ENCODE data around the gene TRUB2. TPM values are rescaled to one million over a fixed set of nuclear protein-coding genes. Genes with fewer than 3 reads are reported as not detected.

TRUB2 gene
- total RNA-seq, 2 experiments from 2014 or later = 29.7 to 30.3 TPM

GRCh38 chr9:128304136-128304970 lies 17.9 kb downstream of the TRUB2 start:
- H3K9me2 ChIP-seq (ENCODE audit: insufficient read depth, low read length) = no peaks in the 10 kb centered on the region
- H3K4me2 ChIP-seq (ENCODE audit: low read length) = no peak overlapping the region
- no peaks in the 10 kb centered on the region for H3K4me1 ChIP-seq (ENCODE audit: insufficient read depth, low read length, poor library complexity, severe bottlenecking)
- POLR2A ChIA-PET = interaction anchor here (1.3 kb wide), 1 partner anchor 29 kb away, joined by 3 read pairs; the partner anchor contains the start of genes GOLGA2 and SWI5
- H3K9me3 ChIP-seq (ENCODE audit: low read length) = no peaks in the 10 kb centered on the region
- H3K79me2 ChIP-seq (ENCODE audit: insufficient read depth, low read depth, low read length) = no peaks in the 10 kb centered on the region
- H3K4me3 ChIP-seq (ENCODE audit: low read depth, low read length, poor library complexity, severe bottlenecking) = no peak overlapping the region
- TF ChIP-seq CTCF (conservative IDR thresholded peaks at IDR 0.05; ENCODE audit: low read length) (no peak), EZH2phosphoT487 (IDR thresholded peaks at IDR 0.05; ENCODE audit: borderline replicate concordance, low read depth, low read length) (no peak)
- CTCF ChIA-PET (ENCODE audit: unreplicated experiment) = no interaction called here
- no peaks in the 10 kb centered on the region for H4K20me1 ChIP-seq (ENCODE audit: insufficient read depth, low read length)
- no peak overlapping the region for H2AFZ ChIP-seq (ENCODE audit: low read length)
- no peak for DNase-seq (ENCODE audit: low spot score)
- no TSS peak for BruUV-seq (replicated peaks)
- peaks cover 11% of the 10 kb centered on the region for H3K36me3 ChIP-seq (ENCODE audit: insufficient read depth, low read length)
- intact Hi-C loops (cut with micrococcal nuclease; ENCODE audit: unreplicated experiment) = no loop called here
- H3K27ac ChIP-seq (ENCODE audit: low read depth, low read length, poor library complexity, severe bottlenecking) = no peak overlapping the region

- H4K20me1 ChIP-seq (ENCODE audit: insufficient read depth, low read length) = no peaks in the 10 kb centered on the region
- no peaks in the 10 kb centered on the region for H3K9me3 ChIP-seq (ENCODE audit: low read length)
- DNase-seq (ENCODE audit: low spot score) = no peak
- no peak overlapping the region for H3K27ac ChIP-seq (ENCODE audit: low read depth, low read length, poor library complexity, severe bottlenecking)
- H3K9me2 ChIP-seq (ENCODE audit: insufficient read depth, low read length) = no peaks in the 10 kb centered on the region
- TF ChIP-seq EZH2phosphoT487 (IDR thresholded peaks at IDR 0.05; ENCODE audit: borderline replicate concordance, low read depth, low read length) (no peak), CTCF (conservative IDR thresholded peaks at IDR 0.05; ENCODE audit: low read length) (no peak)
- no peaks in the 10 kb centered on the region for H3K36me3 ChIP-seq (ENCODE audit: insufficient read depth, low read length)
- no peaks in the 10 kb centered on the region for H3K4me1 ChIP-seq (ENCODE audit: insufficient read depth, low read length, poor library complexity, severe bottlenecking)
- BruUV-seq (replicated peaks) = no TSS peak
- CTCF ChIA-PET (ENCODE audit: unreplicated experiment) = no interaction called here
- POLR2A ChIA-PET = no interaction called here
- H2AFZ ChIP-seq (ENCODE audit: low read length) = no peak overlapping the region
- intact Hi-C loops (cut with micrococcal nuclease; ENCODE audit: unreplicated experiment) = no loop called here
- H3K4me2 ChIP-seq (ENCODE audit: low read length) = no peak overlapping the region
- H3K4me3 ChIP-seq (ENCODE audit: low read depth, low read length, poor library complexity, severe bottlenecking) = no peak overlapping the region
- no peaks in the 10 kb centered on the region for H3K79me2 ChIP-seq (ENCODE audit: insufficient read depth, low read depth, low read length)
Observed at GRCh38 chr9:128298535-128299482, 23.4 kb downstream of the TRUB2 start.
